ENCODE data around the gene GORASP1.

The GORASP1 gene

GRCh38 chr3:39140341-39140971 is 33.0 kb upstream of the GORASP1 start:
- no peak for DNase-seq (ENCODE audit: low read depth)
- TF ChIP-seq CTCF (IDR thresholded peaks at IDR 0.05; ENCODE audit: control insufficient read depth, insufficient read depth, low read depth, low read length, missing control alignments), result no peak
- no peak overlapping the region for H3K4me3 ChIP-seq (ENCODE audit: control insufficient read depth, low read depth, low read length)

GRCh38 chr3:39139442-39139841 is 32.0 kb upstream of the GORASP1 start:
- TF ChIP-seq CTCF (IDR thresholded peaks at IDR 0.05; ENCODE audit: control insufficient read depth, insufficient read depth, low read depth, low read length, missing control alignments), result no peak
- DNase-seq (ENCODE audit: low read depth), result no peak
- no peak overlapping the region for H3K4me3 ChIP-seq (ENCODE audit: control insufficient read depth, low read depth, low read length)

GRCh38 chr3:39138804-39139415 is 31.5 kb upstream of the GORASP1 start:
- no peak for TF ChIP-seq CTCF (IDR thresholded peaks at IDR 0.05; ENCODE audit: control insufficient read depth, insufficient read depth, low read depth, low read length, missing control alignments)
- no peak for DNase-seq (ENCODE audit: low read depth)

GRCh38 chr3:39137991-39138803 is 30.8 kb upstream of the GORASP1 start:
- DNase-seq (ENCODE audit: low read depth), result no peak
- H3K4me3 ChIP-seq (ENCODE audit: control insufficient read depth, low read depth, low read length), result no peak overlapping the region
- no peak for TF ChIP-seq CTCF (IDR thresholded peaks at IDR 0.05; ENCODE audit: control insufficient read depth, insufficient read depth, low read depth, low read length, missing control alignments)

More at GRCh38 chr3:39138804-39139415, 31.5 kb upstream of the GORASP1 start:
- no peak overlapping the region for H3K4me3 ChIP-seq (ENCODE audit: control insufficient read depth, low read depth, low read length)

GRCh38 chr3:39137435-39137936 is 30.1 kb upstream of the GORASP1 start:
- no peak overlapping the region for H3K4me3 ChIP-seq (ENCODE audit: control insufficient read depth, low read depth, low read length)
- TF ChIP-seq CTCF (IDR thresholded peaks at IDR 0.05; ENCODE audit: control insufficient read depth, insufficient read depth, low read depth, low read length, missing control alignments), result no peak
- no peak for DNase-seq (ENCODE audit: low read depth)

- DNase-seq (ENCODE audit: low read depth), result no peak
- TF ChIP-seq CTCF (IDR thresholded peaks at IDR 0.05; ENCODE audit: control insufficient read depth, insufficient read depth, low read depth, low read length, missing control alignments), result no peak
- H3K4me3 ChIP-seq (ENCODE audit: control insufficient read depth, low read depth, low read length), result no peak overlapping the region
Observed at GRCh38 chr3:39136533-39137434, 29.4 kb upstream of the GORASP1 start.

All from AG09309 (cell line).